T-helper 22 cell (primary cell): ENCODE results near the gene CAMSAP2.
A peak's percentile ranks its signal among the peaks of the same experiment; 100 is the strongest.
"Not testable (repeated sequence)": the region's sequence is repeated elsewhere in the genome, so short reads cannot be mapped to it uniquely, and the experiment has no call there.

ENCODE experiments used
- DNase-seq: peaks from one replicate; pipeline ENCODE4 v3.0.0-alpha.2; 2020; ENCODE audit warnings: low read depth

Gene CAMSAP2

GRCh38 chr1:200738949-200739651 is 407 bp downstream of the CAMSAP2 start:
- DNase-seq = peak; percentile 55

GRCh38 chr1:200739702-200740570 is 1.2 kb downstream of the CAMSAP2 start:
- no peak for DNase-seq

- DNase-seq = no peak
These were observed 2.0 kb downstream of the CAMSAP2 start for GRCh38 chr1:200740571-200741208.

- DNase-seq = no peak
These were observed 3.0 kb downstream of the CAMSAP2 start for GRCh38 chr1:200741551-200742207.

- no peak for DNase-seq
These were observed 5.5 kb downstream of the CAMSAP2 start for GRCh38 chr1:200744143-200744542.

- no peak for DNase-seq
These were observed 10.4 kb downstream of the CAMSAP2 start for GRCh38 chr1:200749090-200749489.

- not testable (repeated sequence) for DNase-seq
These were observed 12.1 kb downstream of the CAMSAP2 start for GRCh38 chr1:200750749-200751148.

- DNase-seq = no peak
These were observed 13.0 kb downstream of the CAMSAP2 start for GRCh38 chr1:200751717-200752116.

GRCh38 chr1:200753650-200754198 is 15.0 kb downstream of the CAMSAP2 start:
- no peak for DNase-seq

GRCh38 chr1:200755456-200755855 is 16.8 kb downstream of the CAMSAP2 start:
- DNase-seq = no peak

GRCh38 chr1:200762089-200762488 is 23.4 kb downstream of the CAMSAP2 start:
- no peak for DNase-seq

GRCh38 chr1:200767321-200767720 is 28.6 kb downstream of the CAMSAP2 start:
- DNase-seq = no peak

- no peak for DNase-seq
These were observed 33.2 kb downstream of the CAMSAP2 start for GRCh38 chr1:200771625-200772555.

GRCh38 chr1:200774311-200774710 is 35.6 kb downstream of the CAMSAP2 start:
- no peak for DNase-seq

GRCh38 chr1:200774735-200775444 is 36.2 kb downstream of the CAMSAP2 start:
- no peak for DNase-seq

- no peak for DNase-seq
These were observed 37.2 kb downstream of the CAMSAP2 start for GRCh38 chr1:200775850-200776249.

GRCh38 chr1:200776949-200777348 is 38.3 kb downstream of the CAMSAP2 start:
- DNase-seq = no peak

- DNase-seq = no peak
These were observed 40.1 kb downstream of the CAMSAP2 start for GRCh38 chr1:200778766-200779165.

GRCh38 chr1:200779326-200779725 is 40.6 kb downstream of the CAMSAP2 start:
- DNase-seq = no peak
